MM.1S (cell line): Measurements from ENCODE around the gene PHTF1.

Experiments
- DNase-seq: peaks from one replicate; pipeline ENCODE4 v3.0.0-alpha.2; 2015
- H2AFZ ChIP-seq: fragments of 300-600 bp; sonication (generic); 2 replicates; pipeline ENCODE4 v1.6.0; 2016; ENCODE audit warnings: antibody characterized with exemption, low read length
- H3F3A ChIP-seq: fragments of 300-600 bp; sonication (generic); 2 replicates; pipeline ENCODE4 v1.6.1; 2016; ENCODE audit warnings: mild to moderate bottlenecking, antibody characterized with exemption, low read length, moderate library complexity, mixed read lengths; ENCODE audit not compliant: insufficient read depth
- H3K27ac ChIP-seq: fragments of 300-600 bp; sonication (generic); 2 replicates; pipeline ENCODE4 v1.5.1; 2016; ENCODE audit warnings: mild to moderate bottlenecking, low read length
- H3K27me3 ChIP-seq: fragments of 300-600 bp; sonication (generic); replicated peaks from 2 replicates; pipeline ENCODE4 v1.6.0; 2016; ENCODE audit warnings: low read length; ENCODE audit not compliant: insufficient read depth
- H3K36me3 ChIP-seq: fragments of 300-600 bp; sonication (generic); replicated peaks from 2 replicates; pipeline ENCODE4 v1.6.1; 2016; ENCODE audit warnings: mild to moderate bottlenecking, low read length, mixed read lengths; ENCODE audit not compliant: insufficient read depth
- H3K4me1 ChIP-seq: fragments of 300-600 bp; sonication (generic); 2 replicates; pipeline ENCODE4 v1.6.1; 2016; ENCODE audit warnings: low read length, mixed read lengths
- H3K4me2 ChIP-seq: fragments of 300-600 bp; sonication (generic); 2 replicates; pipeline ENCODE4 v1.6.0; 2016; ENCODE audit warnings: low read depth, low read length
- H3K4me3 ChIP-seq: fragments of 300-600 bp; sonication (generic); 2 replicates; pipeline ENCODE4 v1.5.1; 2016; ENCODE audit warnings: low read length, mixed read lengths
- H3K79me2 ChIP-seq: fragments of 300-600 bp; sonication (generic); 2 replicates; pipeline ENCODE4 v1.6.1; 2016; ENCODE audit warnings: mixed run types, low read length, mixed read lengths
- H3K9ac ChIP-seq: fragments of 300-600 bp; sonication (generic); 2 replicates; pipeline ENCODE4 v1.6.1; 2016; ENCODE audit warnings: low read length, mixed read lengths
- H3K9me2 ChIP-seq: fragments of 300-600 bp; sonication (generic); replicated peaks from 2 replicates; pipeline ENCODE4 v1.6.1; 2016; ENCODE audit warnings: mild to moderate bottlenecking, low read length, mixed read lengths; ENCODE audit not compliant: insufficient read depth
- H3K9me3 ChIP-seq: fragments of 300-600 bp; sonication (generic); replicated peaks from 2 replicates; pipeline ENCODE4 v1.6.1; 2016; ENCODE audit warnings: mild to moderate bottlenecking, low read length, mixed read lengths; ENCODE audit not compliant: insufficient read depth
- H4K20me1 ChIP-seq: fragments of 300-600 bp; sonication (generic); 2 replicates; pipeline ENCODE4 v1.6.1; 2016; ENCODE audit warnings: mild to moderate bottlenecking, low read length, moderate library complexity, mixed read lengths; ENCODE audit not compliant: insufficient read depth
- EZH2 ChIP-seq: fragments of 300-600 bp; sonication (generic); optimal IDR thresholded peaks from 2 replicates; pipeline ENCODE3; 2017; ENCODE audit warnings: low read depth, mild to moderate bottlenecking, antibody characterized with exemption, low read length, mixed read lengths
- EZH2phosphoT487 ChIP-seq: fragments of 300-600 bp; sonication (generic); IDR thresholded peaks from 2 replicates; pipeline ENCODE4 v1.6.1; 2018; ENCODE audit warnings: antibody characterized with exemption, low read length
- TF ChIP-seq, protein P1 (sequence below): fragments of 300-600 bp; sonication (generic); IDR thresholded peaks from 2 replicates; pipeline ENCODE4 v1.5.1; 2016; ENCODE audit warnings: antibody characterized with exemption, low read length, mixed read lengths

The PHTF1 gene

DNA sequence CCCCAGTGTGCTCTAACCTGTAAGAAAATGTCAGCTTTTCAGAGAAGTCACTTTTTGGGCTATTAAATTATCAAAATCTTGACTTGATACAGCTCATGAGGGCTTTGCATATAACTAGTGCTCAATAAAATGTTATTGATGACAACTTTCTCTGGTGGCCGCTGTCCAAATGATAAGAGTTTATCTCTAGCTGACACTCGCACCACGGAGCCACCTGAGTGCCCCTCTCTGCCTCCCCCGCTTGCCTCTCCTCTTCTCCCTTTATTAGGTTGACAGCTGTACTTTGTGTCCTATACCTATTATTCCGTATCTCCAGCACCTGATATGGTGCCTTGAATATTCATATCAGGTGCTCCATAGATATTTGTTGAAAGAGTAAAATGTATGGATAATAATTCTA lies 82.8 kb downstream of the PHTF1 start:
- Histone ChIP-seq H3K9me2 (no peaks in the 10 kb centered on the region), H3K4me3 (no peak overlapping the region), H3K9ac (no peak overlapping the region), H3K9me3 (no peaks in the 10 kb centered on the region), H4K20me1 (no peaks in the 10 kb centered on the region), H3F3A (no peaks in the 10 kb centered on the region), H3K36me3 (no peaks in the 10 kb centered on the region), H3K79me2 (no peaks in the 10 kb centered on the region), H2AFZ (no peak overlapping the region), H3K27me3 (no peaks in the 10 kb centered on the region), H3K4me2 (no peak overlapping the region), H3K27ac (no peak overlapping the region), H3K4me1 (no peaks in the 10 kb centered on the region)
- DNase-seq, result no peak
- TF ChIP-seq EZH2, result no peak
- TF ChIP-seq, protein P1, sequence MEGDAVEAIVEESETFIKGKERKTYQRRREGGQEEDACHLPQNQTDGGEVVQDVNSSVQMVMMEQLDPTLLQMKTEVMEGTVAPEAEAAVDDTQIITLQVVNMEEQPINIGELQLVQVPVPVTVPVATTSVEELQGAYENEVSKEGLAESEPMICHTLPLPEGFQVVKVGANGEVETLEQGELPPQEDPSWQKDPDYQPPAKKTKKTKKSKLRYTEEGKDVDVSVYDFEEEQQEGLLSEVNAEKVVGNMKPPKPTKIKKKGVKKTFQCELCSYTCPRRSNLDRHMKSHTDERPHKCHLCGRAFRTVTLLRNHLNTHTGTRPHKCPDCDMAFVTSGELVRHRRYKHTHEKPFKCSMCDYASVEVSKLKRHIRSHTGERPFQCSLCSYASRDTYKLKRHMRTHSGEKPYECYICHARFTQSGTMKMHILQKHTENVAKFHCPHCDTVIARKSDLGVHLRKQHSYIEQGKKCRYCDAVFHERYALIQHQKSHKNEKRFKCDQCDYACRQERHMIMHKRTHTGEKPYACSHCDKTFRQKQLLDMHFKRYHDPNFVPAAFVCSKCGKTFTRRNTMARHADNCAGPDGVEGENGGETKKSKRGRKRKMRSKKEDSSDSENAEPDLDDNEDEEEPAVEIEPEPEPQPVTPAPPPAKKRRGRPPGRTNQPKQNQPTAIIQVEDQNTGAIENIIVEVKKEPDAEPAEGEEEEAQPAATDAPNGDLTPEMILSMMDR, result no peak
- no peak for TF ChIP-seq EZH2phosphoT487

DNA sequence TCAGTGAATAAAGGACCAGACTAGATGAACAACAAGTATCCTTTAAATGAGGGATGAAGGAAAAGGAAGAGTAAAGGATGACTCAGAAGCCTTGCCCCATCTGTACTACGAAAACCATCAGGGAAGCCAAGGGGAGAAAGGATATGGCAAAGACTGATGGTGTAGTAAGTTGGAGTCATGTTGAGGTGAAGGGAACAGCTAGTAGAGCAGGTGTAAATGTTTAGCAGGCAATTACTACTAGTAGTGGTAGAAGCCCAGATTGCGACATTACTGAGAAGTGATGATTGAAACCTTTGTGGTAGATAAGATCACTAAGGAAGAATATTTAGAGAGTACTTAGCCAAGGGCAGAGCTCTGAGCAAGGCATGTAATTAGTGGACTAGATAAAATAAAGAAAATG lies 84.0 kb downstream of the PHTF1 start:
- Histone ChIP-seq H3K27me3 (no peaks in the 10 kb centered on the region), H4K20me1 (no peaks in the 10 kb centered on the region), H3K9ac (no peak overlapping the region), H3K9me2 (no peaks in the 10 kb centered on the region), H3K9me3 (no peaks in the 10 kb centered on the region), H3K36me3 (no peaks in the 10 kb centered on the region), H3K79me2 (no peaks in the 10 kb centered on the region), H3K4me1 (no peaks in the 10 kb centered on the region), H3K4me3 (no peak overlapping the region), H2AFZ (no peak overlapping the region), H3K4me2 (no peak overlapping the region), H3F3A (no peaks in the 10 kb centered on the region), H3K27ac (no peak overlapping the region)
- no peak for DNase-seq
- TF ChIP-seq EZH2 (no peak), EZH2phosphoT487 (no peak)
- TF ChIP-seq, protein P1, result no peak

DNA sequence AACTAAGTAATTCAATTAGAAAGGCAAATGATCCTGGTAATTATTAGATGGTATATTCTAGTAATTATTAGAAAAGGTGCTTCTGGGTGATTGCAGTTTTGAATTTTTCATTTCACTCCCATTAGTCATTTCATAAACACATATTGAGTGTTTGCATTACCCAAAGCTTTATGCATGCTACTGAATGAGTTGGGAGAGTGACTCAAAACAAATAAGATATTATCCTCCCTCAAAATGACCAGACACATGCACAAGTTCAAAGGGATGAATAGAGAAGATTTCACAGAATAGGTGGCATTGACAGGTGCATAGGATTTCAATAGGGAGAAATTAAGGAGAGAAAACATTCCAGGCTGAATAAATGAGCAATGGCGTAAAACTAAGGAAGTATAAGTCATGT lies 84.7 kb downstream of the PHTF1 start:
- Histone ChIP-seq H3K27ac (no peak overlapping the region), H3K9me3 (no peaks in the 10 kb centered on the region), H3K36me3 (no peaks in the 10 kb centered on the region), H3K27me3 (no peaks in the 10 kb centered on the region), H3K4me1 (no peaks in the 10 kb centered on the region), H4K20me1 (no peaks in the 10 kb centered on the region), H2AFZ (no peak overlapping the region), H3K9me2 (no peaks in the 10 kb centered on the region), H3F3A (no peaks in the 10 kb centered on the region), H3K4me3 (no peak overlapping the region), H3K4me2 (no peak overlapping the region), H3K9ac (no peak overlapping the region), H3K79me2 (no peaks in the 10 kb centered on the region)
- TF ChIP-seq, protein P1, result no peak
- no peak for TF ChIP-seq EZH2
- TF ChIP-seq EZH2phosphoT487, result no peak
- no peak for DNase-seq
